Endothelial cell of umbilical vein (primary cell): ENCODE results near the gene ZC2HC1B. TPM values are rescaled to one million over a fixed set of nuclear protein-coding genes. Genes with fewer than 3 reads are reported as not detected.

Source experiments
- BruUV-seq: library from RNA; stranded (reverse); fragments of 400-500 nt; replicated peaks from 2 replicates; lab custom pipeline; 2021; lab: Mats Ljungman, UMichigan
- CTCF ChIA-PET: fragments of 300-600, 350-600 bp; sonication (Branson Sonifier 250); formaldehyde crosslinking; loops from one replicate; lab custom pipeline; 2021; ENCODE audit warnings: antibody characterized with exemption, inconsistent platforms; lab: Charles Lee
- POLR2A ChIA-PET: fragments of 300-600, 350-600 bp; sonication (Branson Sonifier 250); formaldehyde crosslinking; loops from one replicate; lab custom pipeline; 2021; ENCODE audit warnings: antibody characterized with exemption, inconsistent platforms; lab: Charles Lee
- DNase-seq: peaks from one replicate; pipeline ENCODE4 v3.0.0-alpha.2; 2011; ENCODE audit warnings: low read depth, low spot score
- FAIRE-seq: peaks from 2 replicates; lab custom pipeline; 2011; peaks lifted over from hg19 to GRCh38; lab: Jason Lieb, UNC
- H2AFZ ChIP-seq: 2 replicates; pipeline ENCODE4 v1.6.0; 2012; ENCODE audit warnings: low read depth, low read length, control low read depth, inconsistent platforms
- H3K27ac ChIP-seq: 2 replicates; pipeline ENCODE4 v1.5.1; 2011; ENCODE audit warnings: low read depth, mild to moderate bottlenecking, control low read depth, low read length, moderate library complexity; ENCODE audit not compliant: insufficient read depth
- H3K27me3 ChIP-seq, 2 experiments: 2 replicates each; pipeline versions ENCODE4 v1.6.0 to v1.6.1; 2011; ENCODE audit warnings: low read length in 2 of 2, mixed read lengths in 1 of 2; ENCODE audit not compliant: control insufficient read depth in 2 of 2, insufficient read depth in 2 of 2
- H3K36me3 ChIP-seq, 2 experiments: 2 replicates in 1 of 2; 3 replicates in 1 of 2; pipeline ENCODE4 v1.5.1; 2011; ENCODE audit warnings: low read length in 2 of 2, mild to moderate bottlenecking in 1 of 2, moderate library complexity in 1 of 2; ENCODE audit not compliant: control insufficient read depth in 2 of 2, insufficient read depth in 2 of 2; ENCODE audit errors: extremely low read depth in 1 of 2
- H3K4me1 ChIP-seq: 3 replicates; pipeline ENCODE4 v1.5.1; 2011; ENCODE audit warnings: mild to moderate bottlenecking, low read length; ENCODE audit not compliant: control insufficient read depth, insufficient read depth; ENCODE audit errors: extremely low read depth
- H3K4me2 ChIP-seq: 2 replicates; pipeline ENCODE4 v1.6.1; 2011; ENCODE audit warnings: low read length, control low read depth, mixed read lengths; ENCODE audit not compliant: insufficient read depth
- H3K4me3 ChIP-seq, 3 experiments: fragments of 200-600 bp in 1 of 3; sonication (generic), shearing (Covaris generic) in 1 of 3; replicated peaks in 1 of 3; 2 replicates each; pipeline ENCODE4 v1.5.1; 2011 to 2016; ENCODE audit warnings: control low read depth in 3 of 3, low read length in 3 of 3, mild to moderate bottlenecking in 2 of 3, inconsistent platforms in 1 of 3, low read depth in 1 of 3, moderate library complexity in 1 of 3; ENCODE audit not compliant: insufficient read depth in 1 of 3
- H3K79me2 ChIP-seq: 2 replicates; pipeline ENCODE4 v1.6.0; 2012; ENCODE audit warnings: low read length, inconsistent platforms; ENCODE audit not compliant: control insufficient read depth, insufficient read depth
- H3K9ac ChIP-seq: replicated peaks from 2 replicates; pipeline ENCODE3; 2011; ENCODE audit warnings: low read length, control low read depth; ENCODE audit not compliant: insufficient read depth; ENCODE audit errors: extremely low read depth
- H3K9me1 ChIP-seq: replicated peaks from 3 replicates; pipeline ENCODE4 v1.6.0; 2011; ENCODE audit warnings: mild to moderate bottlenecking, low read length; ENCODE audit not compliant: control insufficient read depth, insufficient read depth; ENCODE audit errors: extremely low read depth
- H3K9me3 ChIP-seq: replicated peaks from 2 replicates; pipeline ENCODE4 v1.5.1; 2012; ENCODE audit warnings: low read length, inconsistent platforms; ENCODE audit not compliant: control insufficient read depth, insufficient read depth
- H4K20me1 ChIP-seq: replicated peaks from 2 replicates; pipeline ENCODE3; 2011; ENCODE audit warnings: mild to moderate bottlenecking, low read length; ENCODE audit not compliant: control insufficient read depth, insufficient read depth; ENCODE audit errors: extremely low read depth
- EZH2 ChIP-seq: IDR thresholded peaks from 2 replicates; pipeline ENCODE4 v1.6.1; 2012; ENCODE audit warnings: borderline replicate concordance, low read depth, mild to moderate bottlenecking, moderate library complexity, low read length, inconsistent platforms; ENCODE audit not compliant: severe bottlenecking
- FOS ChIP-seq: IDR thresholded peaks from 2 replicates; pipeline ENCODE4 v1.6.1; 2011; ENCODE audit warnings: mild to moderate bottlenecking, low read length, moderate library complexity, borderline replicate concordance; ENCODE audit not compliant: insufficient read depth
- JUN ChIP-seq: IDR thresholded peaks from 2 replicates; pipeline ENCODE4 v1.6.1; 2011; ENCODE audit warnings: borderline replicate concordance, low read depth; ENCODE audit not compliant: insufficient read length, insufficient read depth
- MYC ChIP-seq: IDR thresholded peaks from one replicate; pipeline ENCODE4 v1.6.1; 2011; ENCODE audit warnings: mild to moderate bottlenecking, low read depth, low read length
- POLR2AphosphoS5 ChIP-seq: IDR thresholded peaks from 2 replicates; pipeline ENCODE4 v1.6.1; 2012; ENCODE audit warnings: low read depth, mild to moderate bottlenecking, control low read depth, low read length, moderate library complexity; ENCODE audit not compliant: insufficient read depth
- dilution Hi-C: fragments of 300-500 bp; cut with MboI; formaldehyde crosslinking; loops from one replicate; pipeline ENCODE4 v1.15.0; 2019; ENCODE audit warnings: low sequenced_read_pairs; ENCODE audit not compliant: extremely low pct_ligation_motif_present
- intact Hi-C: fragments of 100-400 bp; cut with micrococcal nuclease; formaldehyde crosslinking; loops from one replicate; pipeline ENCODE4 v1.10.0; 2022
- polyA plus RNA-seq, 4 experiments: library from polyadenylated mRNA; depleted of rRNA in 3 of 4; stranded (reverse) in 3 of 4; unstranded in 1 of 4; fragments of >200 nt; gene quantifications; 2 replicates each; pipeline versions ENCODE4 v1.2.1 to v1.2.3, GENCODE V29; 2011 to 2012; ENCODE audit warnings: missing spikeins in 1 of 4
- total RNA-seq: library from RNA; stranded (reverse); gene quantifications from 2 replicates; pipeline ENCODE4 v1.2.3, GENCODE V29; 2021
- TF ChIP-seq, protein P1 (sequence below), 2 donors: IDR thresholded peaks; 1 replicate in 1 of 2; 2 replicates in 1 of 2; pipeline ENCODE4 v1.5.1; 2011; ENCODE audit warnings: low read length in 2 of 2, mild to moderate bottlenecking in 2 of 2, moderate library complexity in 2 of 2, control low read depth in 1 of 2, inconsistent platforms in 1 of 2, low read depth in 1 of 2; ENCODE audit not compliant: insufficient read depth in 1 of 2; ENCODE audit errors: extremely low read depth in 1 of 2
- TF ChIP-seq, protein P2 (sequence below): IDR thresholded peaks from 2 replicates; pipeline ENCODE4 v1.6.1; 2011; ENCODE audit not compliant: insufficient read depth, insufficient read length

ZC2HC1B gene
- total and polyA plus RNA-seq, 2 donors (not counting 3 experiments of a cell fraction or from before 2014, with no cell fraction given): not detected

DNA sequence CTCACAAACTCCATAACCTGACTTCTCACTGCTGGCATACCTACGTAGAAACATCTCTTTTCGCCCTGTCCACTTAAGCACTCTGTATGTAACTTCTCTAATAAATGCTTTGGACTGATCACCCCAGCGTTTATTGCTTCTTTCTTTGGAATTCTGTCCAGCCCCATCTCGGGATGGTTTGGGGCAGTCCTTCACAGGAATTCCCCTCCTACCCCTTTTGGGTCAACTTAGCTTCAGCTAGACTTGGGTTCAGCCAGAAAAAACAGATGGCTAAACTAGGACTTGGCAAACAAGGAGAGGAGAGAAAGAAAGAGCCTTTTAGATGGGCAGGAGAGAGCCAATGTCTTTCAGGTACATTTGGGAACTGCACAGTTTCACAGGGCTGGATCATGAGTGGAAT, 25.1 kb upstream of the ZC2HC1B start:
- Histone ChIP-seq H3K79me2 (peaks cover 10% of the 10 kb centered on the region), H4K20me1 (no peaks in the 10 kb centered on the region), H3K4me2 (no peak overlapping the region), H3K9me1 (no peaks in the 10 kb centered on the region), H3K36me3 (no peaks in the 10 kb centered on the region), H3K9me3 (no peaks in the 10 kb centered on the region), H3K4me3 (no peak overlapping the region), H3K27ac (no peak overlapping the region), H3K4me1 (peaks cover 7% of the 10 kb centered on the region), H3K27me3 (no peaks in the 10 kb centered on the region), H3K9ac (no peak overlapping the region), H2AFZ (no peak overlapping the region)
- DNase-seq (no peak), FAIRE-seq (no peak)
- no peak for TF ChIP-seq MYC
- TF ChIP-seq, protein P1, sequence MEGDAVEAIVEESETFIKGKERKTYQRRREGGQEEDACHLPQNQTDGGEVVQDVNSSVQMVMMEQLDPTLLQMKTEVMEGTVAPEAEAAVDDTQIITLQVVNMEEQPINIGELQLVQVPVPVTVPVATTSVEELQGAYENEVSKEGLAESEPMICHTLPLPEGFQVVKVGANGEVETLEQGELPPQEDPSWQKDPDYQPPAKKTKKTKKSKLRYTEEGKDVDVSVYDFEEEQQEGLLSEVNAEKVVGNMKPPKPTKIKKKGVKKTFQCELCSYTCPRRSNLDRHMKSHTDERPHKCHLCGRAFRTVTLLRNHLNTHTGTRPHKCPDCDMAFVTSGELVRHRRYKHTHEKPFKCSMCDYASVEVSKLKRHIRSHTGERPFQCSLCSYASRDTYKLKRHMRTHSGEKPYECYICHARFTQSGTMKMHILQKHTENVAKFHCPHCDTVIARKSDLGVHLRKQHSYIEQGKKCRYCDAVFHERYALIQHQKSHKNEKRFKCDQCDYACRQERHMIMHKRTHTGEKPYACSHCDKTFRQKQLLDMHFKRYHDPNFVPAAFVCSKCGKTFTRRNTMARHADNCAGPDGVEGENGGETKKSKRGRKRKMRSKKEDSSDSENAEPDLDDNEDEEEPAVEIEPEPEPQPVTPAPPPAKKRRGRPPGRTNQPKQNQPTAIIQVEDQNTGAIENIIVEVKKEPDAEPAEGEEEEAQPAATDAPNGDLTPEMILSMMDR (IDR thresholded peaks at IDR 0.05; ENCODE audit: extremely low read depth in 1 of 2, insufficient read depth in 1 of 2, low read depth in 1 of 2, low read length in 2 of 2): no peak
- TF ChIP-seq, protein P2, sequence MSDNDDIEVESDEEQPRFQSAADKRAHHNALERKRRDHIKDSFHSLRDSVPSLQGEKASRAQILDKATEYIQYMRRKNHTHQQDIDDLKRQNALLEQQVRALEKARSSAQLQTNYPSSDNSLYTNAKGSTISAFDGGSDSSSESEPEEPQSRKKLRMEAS: no peak
- no peak for TF ChIP-seq FOS
- TF ChIP-seq EZH2: no peak
- no peak for TF ChIP-seq JUN
- no peak for TF ChIP-seq POLR2AphosphoS5
- ChIA-PET POLR2A (no interaction called here), CTCF (no interaction called here)
- intact Hi-C loops (no loop called here), dilution Hi-C loops (no loop called here)
- BruUV-seq: no TSS peak
